CD4-positive, alpha-beta T cell treated with Interferon gamma for 1 hour (primary cell): Measurements from ENCODE around the gene MBD3L2.
A peak's percentile ranks its signal among the peaks of the same experiment; 100 is the strongest.
"Not testable (repeated sequence)": the region's sequence is repeated elsewhere in the genome, so short reads cannot be mapped to it uniquely, and the experiment has no call there.

Experiments
- DNase-seq: peaks from one replicate; pipeline ENCODE4 v3.0.0-alpha.2; 2020

MBD3L2 gene

GRCh38 chr19:7063339-7063738, 14.2 kb downstream of the MBD3L2 start:
- no peak for DNase-seq

- DNase-seq: no peak
Observed at GRCh38 chr19:7063764-7064418, 14.8 kb downstream of the MBD3L2 start.

- not testable (repeated sequence) for DNase-seq
Observed at GRCh38 chr19:7067122-7067521, 18.0 kb downstream of the MBD3L2 start.

- DNase-seq: no peak
Observed at GRCh38 chr19:7067716-7068115, 18.6 kb downstream of the MBD3L2 start.

- DNase-seq: no peak
Observed at GRCh38 chr19:7068599-7068998, 19.5 kb downstream of the MBD3L2 start.

- peak; percentile 98 for DNase-seq
Observed at GRCh38 chr19:7069042-7069903, 20.2 kb downstream of the MBD3L2 start, which contains the start of gene ZNF557. TSS of gene ZNF557 (plus strand) at chr19:7069703. CDS start at chr19:7075075, 5,372 bp downstream.

- DNase-seq: no peak
Observed at GRCh38 chr19:7069904-7070226, 20.7 kb downstream of the MBD3L2 start.

GRCh38 chr19:7072541-7072940, 23.4 kb downstream of the MBD3L2 start:
- no peak for DNase-seq

GRCh38 chr19:7074705-7075282, 25.7 kb downstream of the MBD3L2 start:
- DNase-seq: no peak

- no peak for DNase-seq
Observed at GRCh38 chr19:7076151-7076550, 27.0 kb downstream of the MBD3L2 start.

GRCh38 chr19:7078008-7078407, 28.9 kb downstream of the MBD3L2 start:
- no peak for DNase-seq

GRCh38 chr19:7083076-7083956, 34.2 kb downstream of the MBD3L2 start:
- no peak for DNase-seq

GRCh38 chr19:7088999-7089398, 39.9 kb downstream of the MBD3L2 start:
- DNase-seq: no peak

- DNase-seq: no peak
Observed at GRCh38 chr19:7098096-7098495, 49.0 kb downstream of the MBD3L2 start.

GRCh38 chr19:7098701-7099596, 49.8 kb downstream of the MBD3L2 start:
- peak; percentile 88 for DNase-seq

- no peak for DNase-seq
Observed at GRCh38 chr19:7099597-7099921, 50.4 kb downstream of the MBD3L2 start.
